Naive B cell (primary cell): ENCODE data around the gene KBTBD4. TPM values are rescaled to one million over a fixed set of nuclear protein-coding genes. Genes with fewer than 3 reads are reported as not detected.

ENCODE experiments used
- ATAC-seq, 2 donors: fragments of 150-1000 bp; cut with Tn5 transposase; 2 replicates each; pipeline ENCODE4 v1.10.0; 2021; ENCODE audit warnings: low read depth in 2 of 2, mild to moderate bottlenecking in 2 of 2, moderate library complexity in 2 of 2
- DNase-seq: peaks from one replicate; pipeline ENCODE4 v3.0.0; 2022
- H3K27ac Mint-ChIP-seq, 6 donors: one replicate each; pipeline ENCODE4 v1.8.0; 2020 to 2022; ENCODE audit warnings: mild to moderate bottlenecking in 6 of 6, mixed read lengths in 6 of 6, moderate library complexity in 5 of 6, inconsistent platforms in 2 of 6
- H3K27me3 Mint-ChIP-seq, 3 donors: one replicate each; pipeline ENCODE4 v1.8.0; 2021 to 2022; ENCODE audit warnings: mixed read lengths in 3 of 3, mild to moderate bottlenecking in 1 of 3
- H3K36me3 Mint-ChIP-seq, 2 donors: one replicate each; pipeline ENCODE4 v1.8.0; 2020 to 2022; ENCODE audit warnings: mixed read lengths in 2 of 2, inconsistent platforms in 1 of 2, mild to moderate bottlenecking in 1 of 2
- H3K4me1 Mint-ChIP-seq, 3 donors: one replicate each; pipeline ENCODE4 v1.8.0; 2020 to 2022; ENCODE audit warnings: mixed read lengths in 3 of 3, inconsistent platforms in 1 of 3, mild to moderate bottlenecking in 1 of 3, moderate library complexity in 1 of 3
- H3K4me3 Mint-ChIP-seq, 8 donors: one replicate each; pipeline ENCODE4 v1.8.0; 2020 to 2022; ENCODE audit warnings: mild to moderate bottlenecking in 8 of 8, mixed read lengths in 8 of 8, moderate library complexity in 8 of 8, inconsistent platforms in 2 of 8
- H3K9me3 Mint-ChIP-seq, 7 donors: one replicate each; pipeline ENCODE4 v1.8.0; 2020 to 2022; ENCODE audit warnings: mixed read lengths in 7 of 7, mild to moderate bottlenecking in 5 of 7, inconsistent platforms in 2 of 7, moderate library complexity in 1 of 7
- polyA plus RNA-seq, 6 donors: library from polyadenylated mRNA; unstranded; fragments of 300-500 nt; fragmentation: Illumina TruSeq; gene quantifications; one replicate each; pipeline ENCODE4 v1.2.3, GENCODE V29; 2021; ENCODE audit warnings: low read depth in 6 of 6

KBTBD4 gene
- polyA plus RNA-seq, 6 donors from 2014 or later: 32.5 to 71.8 (median 46.1) TPM

DNA sequence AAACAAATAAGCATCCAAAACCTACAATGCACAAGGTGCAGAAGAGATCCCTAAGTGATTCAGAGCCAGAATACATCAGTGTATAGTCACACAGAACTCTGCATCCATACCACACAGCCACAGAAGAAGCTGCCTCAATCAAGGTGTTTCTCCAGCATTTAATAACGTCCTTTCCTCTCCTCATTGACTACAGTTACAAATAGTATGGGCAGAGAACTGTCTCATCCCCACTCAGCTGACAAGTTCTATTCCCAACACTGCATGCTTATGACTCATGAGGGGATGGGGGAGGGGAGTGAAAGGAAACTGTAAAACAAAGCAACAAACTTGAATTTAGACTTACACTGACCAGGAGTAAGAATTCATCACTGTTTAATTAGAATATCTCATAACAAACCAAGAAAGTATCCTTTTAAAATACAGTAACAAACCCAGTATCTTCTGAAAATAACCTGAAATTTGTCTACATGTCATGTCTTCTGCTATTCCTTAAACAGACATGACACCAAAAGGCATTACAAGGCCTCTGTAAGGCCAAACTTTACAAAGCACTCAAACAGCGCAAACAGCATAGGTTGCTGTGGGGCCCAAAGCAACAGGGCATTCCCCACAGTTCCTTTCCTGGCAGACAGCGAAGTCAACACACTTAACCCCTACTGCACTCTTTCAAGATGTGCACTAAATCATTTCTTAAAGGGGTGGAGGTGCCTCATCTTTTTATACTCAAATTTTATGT, 55.1 kb downstream of the KBTBD4 start:
- peak; percentile 93 to 94 for ATAC-seq
- no peaks in the 10 kb centered on the region for H3K27me3 Mint-ChIP-seq
- no peak for DNase-seq
- H3K27ac Mint-ChIP-seq: peak overlapping the region; percentile 61 to 92 (median 90)
- no peaks in the 10 kb centered on the region for H3K36me3 Mint-ChIP-seq
- H3K9me3 Mint-ChIP-seq: no peaks in the 10 kb centered on the region
- peak overlapping the region in 6 of 8 donors; percentile 16 to 64 (median 48) for H3K4me3 Mint-ChIP-seq
- peaks cover 36 to 80% (median 44%) of the 10 kb centered on the region in 3 donors for H3K4me1 Mint-ChIP-seq

Other genes with a start within 250 kb of the KBTBD4 start
- not detected for gene MYBPC3, start 226.3 kb downstream of the KBTBD4 start, polyA plus RNA-seq
- gene SPI1, start 200.4 kb downstream of the KBTBD4 start, polyA plus RNA-seq: 10 to 100 TPM; 42.8 to 74.6 (median 51.7) TPM
- gene SLC39A13, start 170.4 kb downstream of the KBTBD4 start, polyA plus RNA-seq: 10 to 100 TPM in 5 of 6 donors, 1 to 10 TPM in 1; 7.5 to 21.9 (median 17.2) TPM
- gene PSMC3, start 152.5 kb downstream of the KBTBD4 start, polyA plus RNA-seq: 100 to 1,000 TPM in 2 of 6 donors, 10 to 100 TPM in 4; 78.6 to 109 (median 95.1) TPM
- gene RAPSN, start 129.8 kb downstream of the KBTBD4 start, polyA plus RNA-seq: not detected
- 10 to 100 TPM; 61.5 to 96.8 (median 69.0) TPM for gene CELF1, start 25.8 kb downstream of the KBTBD4 start, polyA plus RNA-seq
- gene PTPMT1, start 13.4 kb downstream of the KBTBD4 start, polyA plus RNA-seq: 100 to 1,000 TPM in 1 of 6 donors, 10 to 100 TPM in 5; 69.3 to 133 (median 81.2) TPM
- gene NDUFS3, start 104 bp upstream of the KBTBD4 start, polyA plus RNA-seq: 100 to 1,000 TPM in 3 of 6 donors, 10 to 100 TPM in 3; 83.1 to 113 (median 99.6) TPM
- gene FAM180B, start 7.7 kb upstream of the KBTBD4 start, polyA plus RNA-seq: not detected
- gene C1QTNF4, start 15.4 kb upstream of the KBTBD4 start, polyA plus RNA-seq: under 1 TPM in 1 of 6 donors, not detected in 5; 0.91 TPM
- gene MTCH2, start 63.6 kb upstream of the KBTBD4 start, polyA plus RNA-seq: 10 to 100 TPM; 56.9 to 77.3 (median 64.6) TPM
- gene AGBL2, start 136.4 kb upstream of the KBTBD4 start, polyA plus RNA-seq: 10 to 100 TPM in 1 of 6 donors, 1 to 10 TPM in 5; 3.1 to 14.6 (median 5.7) TPM
- 10 to 100 TPM; 30.9 to 88.8 (median 61.2) TPM for gene FNBP4, start 188.4 kb upstream of the KBTBD4 start, polyA plus RNA-seq